Measurements from ENCODE around the gene TTC28.
"Not testable (repeated sequence)": the region's sequence is repeated elsewhere in the genome, so short reads cannot be mapped to it uniquely, and the experiment has no call there.

TTC28 gene

GRCh38 chr22:28601915-28602314 lies 77.7 kb downstream of the TTC28 start:
- DNase-seq (ENCODE audit: low read depth) = no peak

GRCh38 chr22:28600546-28601143 lies 79.0 kb downstream of the TTC28 start:
- DNase-seq (ENCODE audit: low read depth) = no peak

DNA sequence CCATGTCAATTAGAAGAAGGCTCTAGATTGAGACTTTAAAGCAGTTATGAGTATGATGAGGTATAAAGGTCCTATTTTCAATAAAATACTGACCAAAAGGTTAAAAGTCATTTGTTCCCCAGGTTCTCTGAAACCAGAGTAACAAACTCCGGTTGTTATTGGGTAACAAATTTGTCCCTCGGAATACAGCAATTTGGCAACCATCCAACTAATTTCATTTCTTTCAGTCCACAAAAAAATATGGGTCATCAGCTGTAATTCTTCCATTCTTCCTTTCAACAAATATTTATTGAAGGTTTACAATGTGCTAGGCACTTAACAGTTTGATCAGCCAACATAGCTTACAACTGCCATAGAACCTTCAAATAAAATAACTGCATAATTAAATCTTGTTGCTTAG lies 79.9 kb downstream of the TTC28 start:
- DNase-seq (ENCODE audit: low read depth) = no peak

- no peak for DNase-seq (ENCODE audit: low read depth)
Measured at GRCh38 chr22:28597665-28598064, 82.0 kb downstream of the TTC28 start.

GRCh38 chr22:28594797-28595462 lies 84.7 kb downstream of the TTC28 start:
- DNase-seq (ENCODE audit: low read depth) = no peak

DNA sequence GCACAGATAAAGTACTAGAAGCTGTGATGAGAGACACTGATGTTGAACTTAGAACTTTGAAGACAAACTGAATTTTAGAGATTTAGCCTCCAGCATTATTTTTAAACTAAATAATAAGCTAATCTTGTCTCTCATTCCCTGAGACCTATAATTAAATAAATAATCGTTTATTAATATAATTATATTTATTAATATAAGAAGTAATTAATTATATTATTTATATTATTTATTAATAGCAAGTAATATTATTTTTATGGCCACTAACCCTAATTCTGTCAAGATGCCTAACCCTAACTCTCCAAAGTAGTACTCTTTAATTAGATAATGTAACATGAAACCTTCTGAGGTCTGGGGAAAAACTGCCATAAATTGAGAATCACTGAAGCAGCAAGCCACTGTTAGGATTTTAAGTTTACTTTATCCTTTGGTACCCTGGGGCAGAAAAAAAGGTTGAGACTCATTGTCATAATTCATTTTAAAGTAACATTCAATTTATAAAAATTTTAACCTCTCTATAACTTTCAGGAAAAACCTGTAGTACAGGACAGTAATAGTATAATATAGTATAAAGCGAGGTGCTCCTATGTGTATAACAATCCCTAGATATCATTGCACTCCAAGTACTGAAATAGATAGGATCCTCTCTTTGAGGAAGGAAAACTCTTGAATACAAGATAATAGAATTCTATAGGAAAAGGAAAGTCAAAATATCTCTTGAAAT lies 85.4 kb downstream of the TTC28 start:
- no peak for DNase-seq (ENCODE audit: low read depth)

- DNase-seq (ENCODE audit: low read depth) = no peak
Measured at GRCh38 chr22:28593299-28593698, 86.3 kb downstream of the TTC28 start.

- DNase-seq (ENCODE audit: low read depth) = no peak
Measured at GRCh38 chr22:28589102-28589750, 90.4 kb downstream of the TTC28 start.

- DNase-seq (ENCODE audit: low read depth) = no peak
Measured at GRCh38 chr22:28585324-28585723, 94.3 kb downstream of the TTC28 start.

DNA sequence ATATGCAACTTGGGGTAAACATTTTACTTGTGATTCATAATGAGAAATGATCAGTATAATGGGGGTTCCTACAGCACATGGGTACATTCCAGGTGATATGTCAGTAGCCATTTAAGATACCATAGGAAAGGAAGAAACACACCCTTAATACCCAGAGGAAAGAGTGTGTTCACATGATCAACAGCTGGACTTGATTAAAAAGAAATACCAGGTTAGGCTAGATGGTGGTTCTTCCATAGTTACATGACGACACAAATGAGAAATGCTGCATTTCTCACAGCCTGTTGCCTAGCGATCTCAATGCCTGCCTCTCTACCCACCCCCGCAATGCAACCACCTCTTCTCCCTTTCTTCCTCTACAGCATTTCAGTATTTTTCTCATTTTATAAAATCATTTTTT lies 96.8 kb downstream of the TTC28 start:
- DNase-seq (ENCODE audit: low read depth) = no peak

- no peak for DNase-seq (ENCODE audit: low read depth)
Measured at GRCh38 chr22:28581016-28581415, 98.6 kb downstream of the TTC28 start.

DNA sequence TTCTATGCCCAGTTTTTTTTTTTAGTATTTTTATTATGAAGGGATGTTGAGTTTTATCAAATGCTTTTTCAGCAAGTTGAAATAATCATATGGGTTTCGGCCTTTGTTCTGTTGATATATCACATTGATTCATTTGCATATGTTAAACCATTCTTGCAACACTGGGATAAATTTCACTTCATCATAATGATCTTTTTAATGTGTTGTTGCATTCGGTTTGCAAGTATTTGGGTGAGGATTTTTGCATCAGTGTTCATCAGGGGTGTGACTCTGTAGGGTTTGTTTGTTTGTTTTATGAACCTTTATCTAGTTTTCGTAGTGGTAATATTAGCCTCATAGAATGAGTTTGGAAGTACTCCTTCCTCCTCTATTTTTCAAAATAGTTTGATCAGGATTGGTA lies 103.5 kb downstream of the TTC28 start:
- DNase-seq (ENCODE audit: low read depth) = no peak

GRCh38 chr22:28574159-28574788 lies 105.4 kb downstream of the TTC28 start:
- DNase-seq (ENCODE audit: low read depth) = no peak

- no peak for DNase-seq (ENCODE audit: low read depth)
Measured at GRCh38 chr22:28570696-28571373, 108.8 kb downstream of the TTC28 start.

- not testable (repeated sequence) for DNase-seq (ENCODE audit: low read depth)
Measured at GRCh38 chr22:28568974-28569373, 110.7 kb downstream of the TTC28 start.

GRCh38 chr22:28568099-28568498 lies 111.5 kb downstream of the TTC28 start:
- DNase-seq (ENCODE audit: low read depth) = no peak

GRCh38 chr22:28566920-28567499 lies 112.6 kb downstream of the TTC28 start:
- DNase-seq (ENCODE audit: low read depth) = not testable (repeated sequence)

DNA sequence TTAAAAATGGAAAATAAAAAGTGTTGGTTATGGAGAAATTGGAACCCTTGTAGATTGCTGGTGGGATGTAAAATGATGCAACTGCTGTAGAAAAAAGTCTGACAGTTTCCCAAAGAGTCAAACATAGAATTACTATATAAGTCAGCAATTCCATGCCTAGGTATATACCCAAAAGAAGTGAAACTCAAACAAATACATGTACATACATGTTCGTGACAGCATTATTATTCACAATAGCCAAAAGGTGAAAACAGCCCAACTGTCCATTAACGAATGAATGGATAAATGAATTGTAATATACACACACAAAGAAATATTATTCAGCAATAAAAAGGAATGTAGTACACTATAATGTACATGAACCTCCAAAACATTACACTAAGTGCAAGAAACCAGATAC lies 116.0 kb downstream of the TTC28 start:
- no peak for DNase-seq (ENCODE audit: low read depth)

- DNase-seq (ENCODE audit: low read depth) = no peak
Measured at GRCh38 chr22:28562324-28562723, 117.3 kb downstream of the TTC28 start.

DNA sequence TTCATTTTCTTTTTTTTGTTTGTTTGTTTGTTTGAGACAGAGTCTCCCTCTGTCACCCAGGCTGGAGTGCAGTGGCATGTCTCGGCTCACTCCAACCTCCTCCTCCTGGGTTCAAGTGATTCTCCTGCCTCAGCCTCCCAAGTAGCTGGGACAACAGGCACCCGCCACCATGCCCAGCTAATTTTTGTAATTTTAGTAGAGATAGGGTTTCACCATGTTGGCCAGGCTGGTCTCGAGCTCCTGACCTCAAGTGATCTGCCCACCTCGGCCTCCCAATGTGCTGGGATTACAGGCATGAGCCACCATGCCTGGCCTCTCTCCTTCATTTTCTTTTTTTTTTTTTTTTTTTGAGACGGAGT lies 118.9 kb downstream of the TTC28 start:
- not testable (repeated sequence) for DNase-seq (ENCODE audit: low read depth)

- DNase-seq (ENCODE audit: low read depth) = no peak
Measured at GRCh38 chr22:28560046-28560742, 119.4 kb downstream of the TTC28 start.

Measured in activated T-helper 1 cell treated with Interleukin-2 at 50 U/mL for 16 hours (primary cell).